Pancreas (tissue), 10 donors: ENCODE results near the gene CALD1. TPM values are rescaled to one million over a fixed set of nuclear protein-coding genes. Genes with fewer than 3 reads are reported as not detected.

Experiments
- ATAC-seq, 4 donors: fragments of 200-7000 bp; cut with Tn5 transposase; one replicate each; pipeline versions ENCODE4 v1.8.0 to v1.9.1; 2020; ENCODE audit warnings: mild to moderate bottlenecking in 4 of 4, moderate library complexity in 4 of 4
- DNase-seq, 6 donors: peaks; one replicate each; pipeline ENCODE4 v3.0.0-alpha.2; 2020
- FAIRE-seq: peaks from 2 replicates; lab custom pipeline; 2012; peaks lifted over from hg19 to GRCh38; lab: Jason Lieb, UNC
- H3K27ac ChIP-seq, 4 donors: fragments of 200-600 bp; sonication (generic); 1 replicate in 3 of 4; 2 replicates in 1 of 4; pipeline versions ENCODE4 v1.5.0 to v1.8.0; 2020
- H3K27me3 ChIP-seq, 4 donors: fragments of 200-600 bp; one replicate each; pipeline ENCODE4 v1.8.0; 2021
- H3K36me3 ChIP-seq, 3 donors: fragments of 200-600 bp; sonication (generic) in 1 of 3; one replicate each; pipeline versions ENCODE4 v1.5.0 to v1.8.0; 2020 to 2021
- H3K4me1 ChIP-seq, 3 donors: fragments of 200-600 bp; one replicate each; pipeline ENCODE4 v1.8.0; 2021
- H3K4me3 ChIP-seq, 4 donors: fragments of 200-600 bp; sonication (generic) in 2 of 4; one replicate each; pipeline versions ENCODE4 v1.5.0 to v1.8.0; 2020 to 2021
- H3K9me3 ChIP-seq, 4 donors: fragments of 200-600 bp; one replicate each; pipeline ENCODE4 v1.8.0; 2021
- WGBS, 2 donors: extraction: QIAGEN DNeasy Blood & Tissue Kit; methylation state at CpG; one replicate each; pipeline ENCODE4 v1.1.7; 2013; 5-methylcytosine and 5-hydroxymethylcytosine counted together
- intact Hi-C, 3 donors: fragments of 100-400 bp; cut with DNase I; formaldehyde crosslinking; loops; one replicate each; pipeline versions ENCODE4 v1.11.1 to v1.14.2; 2022
- polyA plus RNA-seq, 2 donors: library from polyadenylated mRNA; stranded (reverse); fragments of 200-250 nt; gene quantifications; one replicate each; pipeline ENCODE4 v1.2.3, GENCODE V29; 2013
- total RNA-seq, 6 donors: library from RNA; stranded (reverse); fragmentation: NEBNext Ultra II Directional in 4 of 6; extraction: Animal tissue kit (Norgen Biotek cat#: 25700) in 4 of 6; gene quantifications; one replicate each; pipeline versions ENCODE4 v1.2.1 to v1.2.4, GENCODE V29; 2021 to 2023
- TF ChIP-seq, protein P1 (sequence below), 4 donors: fragments of 200-600 bp; sonication (generic) in 3 of 4; IDR thresholded peaks; one replicate each; pipeline versions ENCODE4 v1.5.0 to v1.8.0; 2021; ENCODE audit warnings: antibody characterized with exemption in 4 of 4
- donor health status: healthy with polysubstance abuse.
- donor health status: DM: no; HTN: no; CAD: no; lungs with moderate emphysema.
- donor health status: DM: no; HTN: no; CAD: no.
- donor health status: control.
- donor health status: control.
- donor health status: Bipolar disorder and iron deficiency.
- donor health status: DM: yes; HTN: yes; CAD: no.
- donor health status: DM: no; HTN: no; CAD: no.
- donor health status: DM: no; HTN: no; CAD: no.
- donor health status: DM: yes; HTN: yes; CAD: no.

Gene CALD1
- total and polyA plus RNA-seq, 8 donors, result 17.0 to 85.8 (median 33.2) TPM

DNA sequence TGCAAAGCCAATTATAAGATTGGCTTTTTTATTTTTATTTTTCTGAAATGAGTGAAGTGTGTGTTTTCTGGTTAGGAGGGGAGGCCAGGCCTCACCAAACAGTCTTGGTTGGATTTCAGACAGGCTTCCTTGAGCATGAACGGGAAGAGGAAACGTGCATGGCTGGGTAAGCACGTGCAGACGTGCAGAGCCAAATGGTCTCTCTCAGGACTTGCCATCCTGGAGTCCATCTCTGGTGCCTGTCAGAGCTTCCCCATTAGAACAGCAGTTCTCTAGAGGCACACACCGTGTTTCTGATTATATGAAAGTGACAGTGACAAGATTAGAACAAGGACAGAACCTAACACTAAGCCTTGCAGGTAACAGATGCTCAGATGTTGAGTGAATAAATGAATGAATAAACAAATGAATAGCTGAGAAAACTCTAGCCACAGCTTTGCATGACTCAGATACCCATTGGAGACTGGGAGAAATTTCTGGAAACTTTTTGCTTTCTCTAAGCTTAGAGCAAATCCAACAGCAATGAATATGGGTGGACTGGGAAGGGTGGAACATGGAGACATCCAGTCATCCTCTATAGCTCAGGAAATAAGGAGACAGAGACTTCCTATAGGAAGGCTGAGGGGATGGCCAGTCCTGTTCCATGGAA is 11.8 kb upstream of the CALD1 start:
- no peak overlapping the region for H3K27ac ChIP-seq
- DNase-seq, result no peak
- no peaks in the 10 kb centered on the region for H3K4me1 ChIP-seq
- WGBS, 2 donors, result 75 to 80% methylated on average over 5 of the region's 5 CpGs
- ATAC-seq, result no peak
- no peak for FAIRE-seq
- intact Hi-C loops, result no loop called here
- H3K27me3 ChIP-seq, result no peaks in the 10 kb centered on the region
- no peaks in the 10 kb centered on the region for H3K36me3 ChIP-seq
- TF ChIP-seq, protein P1, sequence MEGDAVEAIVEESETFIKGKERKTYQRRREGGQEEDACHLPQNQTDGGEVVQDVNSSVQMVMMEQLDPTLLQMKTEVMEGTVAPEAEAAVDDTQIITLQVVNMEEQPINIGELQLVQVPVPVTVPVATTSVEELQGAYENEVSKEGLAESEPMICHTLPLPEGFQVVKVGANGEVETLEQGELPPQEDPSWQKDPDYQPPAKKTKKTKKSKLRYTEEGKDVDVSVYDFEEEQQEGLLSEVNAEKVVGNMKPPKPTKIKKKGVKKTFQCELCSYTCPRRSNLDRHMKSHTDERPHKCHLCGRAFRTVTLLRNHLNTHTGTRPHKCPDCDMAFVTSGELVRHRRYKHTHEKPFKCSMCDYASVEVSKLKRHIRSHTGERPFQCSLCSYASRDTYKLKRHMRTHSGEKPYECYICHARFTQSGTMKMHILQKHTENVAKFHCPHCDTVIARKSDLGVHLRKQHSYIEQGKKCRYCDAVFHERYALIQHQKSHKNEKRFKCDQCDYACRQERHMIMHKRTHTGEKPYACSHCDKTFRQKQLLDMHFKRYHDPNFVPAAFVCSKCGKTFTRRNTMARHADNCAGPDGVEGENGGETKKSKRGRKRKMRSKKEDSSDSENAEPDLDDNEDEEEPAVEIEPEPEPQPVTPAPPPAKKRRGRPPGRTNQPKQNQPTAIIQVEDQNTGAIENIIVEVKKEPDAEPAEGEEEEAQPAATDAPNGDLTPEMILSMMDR (IDR thresholded peaks at IDR 0.05), result no peak
- H3K4me3 ChIP-seq, result no peak overlapping the region
- H3K9me3 ChIP-seq, result no peaks in the 10 kb centered on the region

DNA sequence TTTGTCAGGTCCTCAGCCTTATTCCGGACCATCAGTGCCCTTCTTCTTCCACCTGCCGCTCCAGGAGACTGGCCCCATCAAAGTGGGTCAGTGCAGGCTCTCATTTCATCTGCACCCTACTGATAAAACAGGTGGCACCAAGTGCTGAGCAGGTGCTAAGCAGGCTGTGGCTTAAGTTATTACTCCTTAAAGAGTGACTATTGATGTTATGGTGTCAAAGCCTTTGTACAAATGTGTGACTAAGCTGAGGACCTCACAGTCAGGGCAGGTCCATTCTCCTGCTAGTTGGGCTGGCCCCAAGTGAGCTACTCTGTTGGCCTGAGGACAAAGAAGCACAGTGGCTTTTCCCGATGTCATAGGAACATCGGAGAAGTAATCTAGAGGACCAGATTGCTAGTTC is 11.2 kb upstream of the CALD1 start:
- Histone ChIP-seq H3K4me1 (no peaks in the 10 kb centered on the region), H3K9me3 (no peaks in the 10 kb centered on the region), H3K4me3 (no peak overlapping the region), H3K27me3 (no peaks in the 10 kb centered on the region), H3K36me3 (no peaks in the 10 kb centered on the region), H3K27ac (no peak overlapping the region)
- intact Hi-C loops, result no loop called here
- FAIRE-seq, result no peak
- DNase-seq, result no peak
- 88 to 91% methylated on average over 4 of the region's 4 CpGs for WGBS, 2 donors
- no peak for ATAC-seq
- TF ChIP-seq, protein P1 (IDR thresholded peaks at IDR 0.05), result no peak

DNA sequence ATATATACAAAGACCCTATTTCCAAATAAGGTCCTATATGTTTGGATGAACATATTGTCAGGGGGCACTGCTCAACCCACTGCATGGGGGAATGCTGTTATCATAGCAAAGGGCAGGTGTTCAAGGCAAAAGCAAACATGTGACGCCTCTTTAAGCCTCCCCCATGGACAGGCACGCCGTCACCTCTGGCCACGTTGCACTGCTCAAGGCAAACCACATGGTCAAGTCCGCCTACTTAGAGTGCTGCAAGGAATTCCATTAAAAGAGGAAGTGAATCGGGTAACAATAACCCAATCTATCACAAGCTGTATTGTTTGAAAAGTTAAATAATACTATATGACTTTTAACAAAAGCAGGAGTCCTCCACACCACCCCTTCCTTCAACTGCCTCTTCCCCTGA is 8.8 kb upstream of the CALD1 start:
- TF ChIP-seq, protein P1 (IDR thresholded peaks at IDR 0.05), result no peak
- 64 to 74% methylated on average over 6 of the region's 6 CpGs for WGBS, 2 donors
- DNase-seq (no peak), FAIRE-seq (no peak), ATAC-seq (no peak)
- Histone ChIP-seq H3K9me3 (no peaks in the 10 kb centered on the region), H3K4me1 (no peaks in the 10 kb centered on the region), H3K27me3 (no peaks in the 10 kb centered on the region), H3K4me3 (no peak overlapping the region), H3K36me3 (no peaks in the 10 kb centered on the region), H3K27ac (no peak overlapping the region)
- intact Hi-C loops, result no loop called here

DNA sequence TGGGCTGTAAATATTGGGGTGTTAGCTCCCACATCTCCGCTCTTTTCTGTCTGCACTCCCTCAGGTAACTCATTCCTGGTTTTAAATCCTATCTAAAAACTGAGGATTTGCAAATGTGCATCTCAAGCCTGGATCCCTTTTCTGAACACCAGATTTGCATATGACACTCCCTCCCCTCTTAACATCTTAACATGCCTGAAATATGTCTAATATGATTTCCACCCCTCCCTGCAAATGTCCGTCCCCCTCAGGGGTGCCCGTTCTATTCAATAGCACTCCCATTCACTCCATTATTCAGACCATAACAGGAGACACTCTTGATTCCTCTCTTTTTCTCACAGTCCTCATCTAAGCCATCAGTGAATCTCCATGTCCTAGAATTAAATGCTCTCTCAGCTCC is 8.3 kb upstream of the CALD1 start:
- FAIRE-seq, result no peak

DNA sequence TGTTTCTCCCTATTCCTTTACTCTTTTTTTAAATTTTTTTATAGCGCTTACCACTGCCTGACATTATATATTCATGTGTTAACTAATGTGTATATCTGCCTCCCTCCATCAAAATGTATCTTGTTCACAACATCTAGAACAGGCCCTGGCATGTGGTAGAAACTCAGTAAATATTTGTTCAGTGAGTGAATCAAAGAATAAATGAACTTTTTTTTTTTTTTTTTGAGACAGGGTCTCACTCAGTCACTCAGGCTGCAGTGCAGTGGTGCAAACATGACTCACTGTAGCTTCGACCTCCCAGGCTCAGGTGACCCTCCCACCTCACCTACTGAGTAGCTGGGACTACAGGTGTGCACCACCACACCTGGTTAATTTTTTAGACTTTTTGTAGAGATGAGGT is 7.5 kb upstream of the CALD1 start:
- no peaks in the 10 kb centered on the region for H3K9me3 ChIP-seq
- no peaks in the 10 kb centered on the region for H3K36me3 ChIP-seq
- H3K27me3 ChIP-seq, result no peaks in the 10 kb centered on the region
- 62 to 79% methylated on average over 2 of the region's 2 CpGs for WGBS, 2 donors
- intact Hi-C loops, result no loop called here
- DNase-seq (no peak), FAIRE-seq (no peak), ATAC-seq (no peak)
- H3K4me1 ChIP-seq, result no peaks in the 10 kb centered on the region
- no peak overlapping the region for H3K4me3 ChIP-seq
- TF ChIP-seq, protein P1 (IDR thresholded peaks at IDR 0.05), result no peak
- no peak overlapping the region for H3K27ac ChIP-seq

More for the DNA sequence above, 8.3 kb upstream of the CALD1 start:
- TF ChIP-seq, protein P1 (IDR thresholded peaks at IDR 0.05), result no peak
- intact Hi-C loops, result no loop called here
- Histone ChIP-seq H3K27me3 (no peaks in the 10 kb centered on the region), H3K36me3 (no peaks in the 10 kb centered on the region), H3K27ac (no peak overlapping the region), H3K4me1 (no peaks in the 10 kb centered on the region), H3K9me3 (no peaks in the 10 kb centered on the region), H3K4me3 (no peak overlapping the region)
- DNase-seq (no peak), ATAC-seq (no peak)
- WGBS, 2 donors, result 73 to 83% methylated on average over 3 of the region's 3 CpGs
